GDM1 (cell line): ENCODE measurements around the gene TDRD12.
"Not testable (repeated sequence)": the region's sequence is repeated elsewhere in the genome, so short reads cannot be mapped to it uniquely, and the experiment has no call there.

Experiments
- DNase-seq: peaks from one replicate; lab custom pipeline; 2025; lab: John Stamatoyannopoulos, UW

Gene TDRD12

DNA sequence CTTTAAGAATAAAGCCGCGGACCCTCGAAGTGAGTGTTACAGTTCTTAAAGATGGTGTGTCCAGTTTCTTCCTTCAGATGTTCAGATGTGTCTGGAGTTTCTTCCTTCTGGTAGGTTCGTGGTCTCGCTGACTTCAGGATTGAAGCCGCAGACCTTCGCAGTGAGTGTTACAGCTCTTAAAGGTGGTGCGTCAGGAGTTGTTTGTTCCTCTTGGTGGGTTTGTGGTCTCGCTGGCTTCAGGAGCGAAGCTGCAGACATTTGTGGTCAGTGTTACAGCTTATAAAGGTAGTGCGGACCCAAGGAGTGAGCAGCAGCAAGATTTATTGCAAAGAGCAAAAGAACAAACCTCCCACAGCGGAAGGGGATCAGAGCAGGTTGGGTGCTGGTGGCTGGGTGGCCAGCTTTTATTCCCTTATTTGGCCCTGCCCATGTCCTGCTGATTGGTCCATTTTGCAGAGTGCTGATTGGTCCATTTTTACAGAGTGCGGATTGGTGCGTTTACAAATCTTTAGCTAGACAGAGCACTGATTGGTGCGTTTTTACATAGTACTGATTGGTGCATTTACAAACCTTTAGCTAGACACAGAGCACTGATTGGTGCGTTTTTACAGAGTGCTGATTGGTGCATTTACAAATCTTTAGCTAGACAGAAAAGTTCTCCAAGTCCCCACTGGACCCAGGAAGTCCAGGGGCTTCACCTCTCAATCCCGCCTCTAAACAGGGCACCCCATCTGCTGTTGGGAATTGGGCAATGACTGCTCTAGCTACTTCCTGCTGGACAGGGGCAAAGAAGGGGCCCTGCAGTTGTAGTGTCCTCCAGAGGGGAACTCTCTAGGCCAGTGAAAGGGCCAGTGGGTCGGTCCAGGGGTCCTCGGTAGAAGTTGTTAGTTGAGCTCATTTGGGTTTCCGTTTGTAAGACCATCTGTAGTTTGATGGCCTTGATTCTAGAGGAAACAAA, 26.1 kb upstream of the TDRD12 start:
- not testable (repeated sequence) for DNase-seq

DNA sequence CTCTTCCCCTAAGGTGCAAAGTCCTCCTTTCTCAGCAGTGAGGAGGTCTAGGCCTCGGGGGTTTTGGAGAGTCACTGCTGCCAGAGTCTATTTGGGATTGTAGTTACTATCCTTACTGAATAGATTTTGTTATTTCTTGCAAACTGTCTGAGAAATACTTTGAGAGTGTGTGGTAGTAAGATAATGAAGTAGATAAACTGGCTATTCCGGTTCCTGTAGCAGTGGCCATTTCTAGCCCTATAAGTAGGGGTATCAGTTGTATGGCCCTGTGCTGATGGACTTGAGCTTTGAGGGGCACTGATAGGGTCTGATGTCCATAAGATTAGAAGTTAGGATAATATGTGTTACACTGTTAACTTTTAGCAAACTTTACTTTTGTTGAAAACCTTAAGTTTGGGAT, 25.3 kb upstream of the TDRD12 start:
- DNase-seq = not testable (repeated sequence)

DNA sequence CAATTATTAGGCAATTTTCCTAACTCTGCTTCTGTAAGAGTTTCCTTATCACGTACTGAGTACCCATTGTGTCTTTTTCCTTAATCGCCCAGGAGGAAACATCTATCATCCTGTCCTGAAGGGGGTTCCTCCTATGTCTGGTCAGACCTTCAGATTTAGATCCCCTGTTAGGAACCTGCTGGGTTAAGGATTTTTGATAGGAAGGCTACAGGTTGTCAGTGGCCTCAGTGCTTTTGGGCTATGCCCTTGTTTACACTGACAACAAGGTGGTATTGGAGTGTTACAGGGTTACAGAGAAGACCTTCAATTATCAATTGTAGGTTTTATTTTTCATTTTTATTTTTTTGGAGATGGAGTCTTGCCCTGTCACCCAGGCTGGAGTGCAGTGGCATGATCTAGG, 24.7 kb upstream of the TDRD12 start:
- not testable (repeated sequence) for DNase-seq

DNA sequence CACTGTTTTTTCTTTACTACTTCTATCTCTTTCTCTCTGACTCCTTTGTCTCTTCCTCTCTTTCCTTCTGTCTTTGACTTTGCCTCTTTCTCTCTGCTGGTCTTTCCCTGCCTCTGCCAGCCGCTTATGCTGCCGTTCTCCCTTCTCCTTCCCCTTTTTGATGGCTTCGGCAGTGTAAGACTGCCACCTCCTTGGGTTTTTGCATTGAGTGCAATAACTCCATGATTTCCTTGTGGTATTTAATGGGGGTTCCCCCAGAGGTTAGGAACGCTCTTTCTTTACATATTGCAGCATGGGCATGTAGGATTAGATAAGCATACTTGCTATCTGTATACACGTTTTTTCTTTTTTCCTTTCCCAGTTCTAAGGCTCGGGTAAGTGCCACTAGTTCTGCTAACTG, 24.1 kb upstream of the TDRD12 start:
- DNase-seq = not testable (repeated sequence)

DNA sequence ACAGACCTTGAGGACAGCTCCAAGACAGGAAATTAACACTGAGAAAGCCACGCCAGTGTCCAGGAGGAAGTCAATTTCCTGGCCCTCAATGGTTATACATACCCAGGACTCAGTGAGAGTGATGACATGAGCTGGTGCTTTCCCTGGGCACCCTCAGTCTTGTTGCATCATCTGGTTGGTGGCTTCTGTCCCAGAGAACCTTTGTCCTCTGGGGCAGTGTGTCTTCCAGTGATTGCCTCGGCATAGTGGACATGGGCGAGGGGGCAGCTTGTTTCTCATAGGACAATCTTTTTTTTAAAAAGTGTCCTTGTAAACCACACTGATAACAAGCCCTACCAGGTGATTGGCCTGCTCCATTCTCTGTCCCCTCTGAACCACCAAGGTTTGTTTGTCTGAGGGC, 22.8 kb upstream of the TDRD12 start:
- not testable (repeated sequence) for DNase-seq

DNA sequence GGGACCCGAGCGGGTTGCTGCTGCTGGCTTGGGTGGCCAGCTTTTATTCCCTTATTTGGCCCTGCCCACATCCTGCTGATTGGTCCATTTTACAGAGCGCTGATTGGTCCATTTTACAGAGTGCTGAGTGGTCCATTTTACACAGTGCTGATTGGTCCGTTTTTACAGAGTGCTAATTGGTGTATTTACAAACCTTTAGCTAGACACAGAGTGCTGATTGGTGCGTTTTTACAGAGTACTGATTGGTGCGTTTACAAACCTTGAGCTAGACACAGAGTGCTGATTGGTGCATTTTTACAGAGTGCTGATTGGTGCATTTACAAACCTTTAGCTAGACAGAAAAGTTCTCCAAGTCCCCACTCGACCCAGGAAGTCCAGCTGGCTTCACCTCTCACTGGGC, 19.4 kb upstream of the TDRD12 start:
- not testable (repeated sequence) for DNase-seq

DNA sequence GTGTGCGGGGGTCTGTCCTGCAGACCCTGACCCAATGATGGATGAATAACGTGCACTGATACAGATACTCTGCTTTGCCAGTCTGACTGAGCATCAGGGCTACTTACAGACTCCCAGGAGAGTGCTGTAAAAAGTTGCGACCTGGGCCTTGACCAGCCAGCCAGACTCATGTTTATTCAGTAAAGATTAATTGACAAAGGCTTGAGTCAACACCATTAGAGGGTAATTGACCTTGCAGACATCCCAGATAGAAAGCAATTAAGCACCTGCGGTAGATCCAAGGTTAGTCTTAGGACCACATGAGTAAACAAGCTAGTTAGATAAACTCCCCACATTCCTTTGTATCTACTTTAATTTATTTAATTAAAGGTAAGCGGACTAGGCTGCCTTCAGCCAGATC, 17.6 kb upstream of the TDRD12 start:
- DNase-seq = no peak

DNA sequence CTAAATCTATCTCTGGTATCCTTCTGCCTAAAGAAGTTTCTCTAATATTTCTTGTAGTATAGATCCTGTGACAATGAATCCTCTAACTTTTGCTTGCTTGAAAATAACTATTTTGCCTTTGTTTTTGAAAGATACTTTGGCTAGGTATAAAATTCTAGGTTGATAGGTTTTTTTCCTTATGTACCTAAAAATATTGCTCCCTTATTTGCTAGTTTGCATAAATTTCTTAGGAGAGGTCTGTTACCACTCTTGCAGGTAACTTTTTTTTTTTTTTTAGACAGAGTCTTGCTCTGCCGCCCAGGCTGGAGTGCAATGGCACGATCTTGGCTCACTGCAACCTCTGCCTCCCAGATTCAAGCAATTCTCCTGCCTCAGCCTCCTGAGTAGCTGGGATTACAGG, 15.6 kb upstream of the TDRD12 start:
- DNase-seq = not testable (repeated sequence)

DNA sequence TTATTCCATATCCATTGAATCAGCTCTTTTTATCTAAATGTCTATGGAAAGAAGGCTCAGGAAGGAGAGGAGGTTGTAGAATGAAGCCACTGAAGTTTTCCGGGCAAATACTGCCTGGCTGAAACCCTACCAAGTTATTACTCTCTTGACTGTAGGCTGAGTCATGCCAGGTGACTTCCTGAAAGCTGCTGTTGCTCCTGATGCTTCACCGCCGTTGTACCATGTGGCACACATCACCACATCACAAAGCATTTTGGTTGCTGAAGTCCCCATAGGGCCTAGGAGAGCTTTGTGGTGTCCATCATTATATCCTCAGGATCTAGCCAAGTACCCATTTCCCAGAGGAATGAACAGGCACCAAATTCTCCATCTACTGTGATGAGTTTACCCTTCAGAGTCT, 11.1 kb upstream of the TDRD12 start:
- no peak for DNase-seq

DNA sequence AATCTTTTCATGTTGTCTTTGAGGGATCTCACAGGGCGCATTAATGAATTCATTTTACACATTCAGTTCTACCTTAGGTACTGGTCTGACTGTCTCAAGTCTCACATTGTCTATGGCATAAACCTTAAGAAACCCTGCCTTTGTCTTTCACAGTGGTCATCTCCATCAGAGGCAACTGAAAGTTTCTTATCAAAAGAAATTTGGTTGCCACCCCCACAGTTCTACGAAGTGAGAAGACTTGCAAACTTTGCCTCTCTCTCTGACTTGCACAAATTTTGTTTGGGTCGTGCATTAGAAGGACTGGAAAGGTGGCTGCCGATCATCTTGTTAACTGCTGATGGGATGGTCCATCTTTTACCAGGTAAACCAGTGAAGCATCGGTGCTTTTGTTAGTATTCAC, 10.5 kb upstream of the TDRD12 start:
- DNase-seq = no peak

DNA sequence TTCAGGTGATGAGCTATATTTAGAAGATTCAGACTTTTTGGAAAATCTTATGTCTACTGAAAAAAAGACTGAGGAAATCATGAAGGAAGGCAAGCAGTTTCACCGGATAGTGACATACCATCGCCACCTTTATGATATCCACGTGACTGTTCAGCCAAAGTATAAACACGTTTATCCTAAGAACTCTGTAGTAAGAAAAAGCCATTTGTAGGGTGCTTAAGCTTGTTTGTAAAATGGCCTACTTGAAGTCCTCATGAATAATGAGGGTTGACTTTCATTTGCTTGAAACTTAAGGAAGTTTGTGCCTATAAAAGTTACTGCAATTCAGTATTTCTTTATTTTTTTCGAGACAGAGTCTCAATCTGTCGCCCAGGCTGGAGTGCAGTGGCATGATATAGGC, 7.8 kb upstream of the TDRD12 start:
- DNase-seq = no peak

DNA sequence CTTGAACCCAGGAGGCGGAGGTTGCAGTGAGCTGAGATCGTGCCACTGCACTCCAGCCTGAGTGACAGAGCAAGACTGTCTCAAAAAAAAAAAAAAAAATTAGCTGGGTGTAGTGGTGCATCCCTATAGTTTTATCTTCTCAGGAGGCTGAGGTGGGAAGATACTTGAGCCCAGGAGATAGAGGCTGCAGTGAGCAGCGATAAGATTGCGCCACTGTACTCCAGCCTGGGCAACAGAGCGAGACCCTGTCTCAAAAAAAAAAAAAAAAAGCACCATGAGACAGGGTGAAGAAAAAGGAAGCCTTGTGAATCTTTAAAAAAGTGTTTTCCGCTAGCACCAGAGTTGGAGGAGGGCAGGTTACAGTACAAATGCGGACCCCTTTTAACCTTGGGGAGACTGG, 3.4 kb upstream of the TDRD12 start:
- not testable (repeated sequence) for DNase-seq

DNA sequence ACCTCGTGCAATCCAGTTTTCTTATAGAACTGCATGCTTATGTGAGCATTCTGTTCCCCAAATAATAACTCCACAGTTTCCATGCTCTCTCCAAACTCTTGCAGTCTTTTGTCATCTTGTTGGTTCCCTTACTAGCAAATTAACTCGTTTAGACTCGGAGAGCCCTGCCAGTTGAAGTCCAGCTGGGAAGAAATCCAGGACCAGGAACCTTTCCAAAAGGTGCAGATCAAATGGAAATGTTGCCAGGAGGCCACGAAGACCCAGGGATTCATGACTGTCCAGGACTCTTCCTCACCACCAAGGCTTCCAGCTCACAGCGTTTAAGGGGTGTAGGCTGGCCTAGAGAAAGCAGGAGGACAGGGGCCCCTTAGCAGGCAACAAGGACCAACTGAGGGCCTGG, 2.1 kb upstream of the TDRD12 start:
- no peak for DNase-seq

DNA sequence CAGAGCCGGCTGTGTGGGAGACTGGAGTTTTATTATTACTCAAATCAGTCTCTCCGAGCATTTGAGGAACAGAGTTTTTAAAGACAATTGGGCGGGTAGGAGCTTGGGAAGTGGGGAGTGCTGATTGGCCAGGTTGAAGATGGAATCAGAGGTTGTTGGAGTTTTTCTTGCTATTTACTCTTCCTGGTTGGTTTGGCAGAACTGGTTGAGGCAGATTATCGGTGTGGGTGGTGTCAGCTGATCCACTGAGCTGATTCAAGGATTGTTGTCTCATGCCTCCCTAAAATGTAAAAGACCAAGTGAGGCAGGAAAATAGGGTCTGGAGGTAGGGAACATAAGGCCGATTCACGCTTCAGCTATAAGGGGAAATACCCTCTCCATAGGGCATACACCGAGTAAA, 1.3 kb upstream of the TDRD12 start:
- DNase-seq = no peak

DNA sequence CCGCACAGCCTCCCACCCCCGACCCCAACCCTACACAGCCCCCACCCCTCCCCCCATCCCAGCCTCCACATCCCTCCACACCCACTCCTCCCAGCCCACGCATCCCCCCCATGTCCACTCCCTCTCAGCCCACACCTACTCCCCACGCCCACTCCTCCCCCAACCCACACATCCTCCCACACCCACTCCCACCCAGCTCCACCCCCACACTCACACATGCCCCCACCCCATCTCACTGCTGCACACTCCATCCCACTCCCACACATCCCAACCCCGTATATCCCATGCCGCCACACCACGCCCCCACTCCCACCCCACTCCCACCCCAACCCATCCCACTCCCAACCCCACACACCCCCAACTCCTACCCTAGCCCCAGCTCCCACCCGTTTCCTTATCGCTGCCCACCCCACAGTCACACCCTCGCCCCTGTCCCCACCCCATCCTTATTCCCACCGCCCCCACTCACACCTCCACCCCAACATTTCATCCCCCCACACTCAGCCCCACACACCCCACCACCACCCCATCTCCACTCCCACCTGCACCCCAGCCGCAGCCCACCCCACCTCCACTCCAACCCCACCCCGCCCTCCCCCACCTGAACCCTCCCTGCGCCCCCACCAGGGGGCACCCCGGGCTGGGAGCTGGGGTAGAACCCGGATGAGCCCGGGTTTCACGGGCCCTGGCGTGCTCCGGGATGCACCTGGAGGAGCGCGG, 809 bp downstream of the TDRD12 start:
- DNase-seq = no peak

DNA sequence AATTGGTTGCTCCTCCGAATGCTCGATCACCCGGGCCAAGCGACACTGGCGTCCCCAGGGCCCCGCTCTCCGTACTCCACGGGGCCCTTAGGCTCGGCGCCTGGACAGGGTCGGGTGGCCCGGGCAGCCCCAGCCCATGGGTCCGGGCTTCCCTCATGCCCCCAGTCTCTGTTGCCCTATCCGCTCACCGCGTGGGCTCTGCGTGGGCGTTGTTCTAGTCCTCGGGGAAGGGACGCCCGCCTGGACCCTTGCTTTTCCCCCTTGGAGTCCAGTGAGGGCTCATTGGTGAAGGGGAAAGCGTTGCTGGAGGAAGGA, 1.3 kb downstream of the TDRD12 start:
- no peak for DNase-seq

DNA sequence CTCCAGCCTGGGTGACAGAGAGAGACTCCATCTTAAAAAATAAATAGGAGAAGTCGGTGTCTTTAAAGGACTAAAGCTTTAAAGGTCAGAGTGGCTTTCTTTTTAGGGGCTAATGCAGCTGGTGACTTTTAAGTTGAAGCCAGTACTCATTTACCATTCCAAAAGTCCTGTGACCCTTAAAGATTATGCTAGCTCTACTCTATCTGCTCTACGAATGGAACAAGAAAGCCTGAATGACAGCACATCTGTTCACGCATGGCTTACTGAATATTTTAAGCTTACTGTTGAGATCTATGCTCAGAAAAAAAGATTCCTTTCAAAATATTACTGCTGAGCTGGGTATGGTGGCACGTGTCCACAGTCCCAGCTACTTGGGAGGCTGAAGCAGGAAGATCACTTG, 16.4 kb downstream of the TDRD12 start:
- DNase-seq = no peak

DNA sequence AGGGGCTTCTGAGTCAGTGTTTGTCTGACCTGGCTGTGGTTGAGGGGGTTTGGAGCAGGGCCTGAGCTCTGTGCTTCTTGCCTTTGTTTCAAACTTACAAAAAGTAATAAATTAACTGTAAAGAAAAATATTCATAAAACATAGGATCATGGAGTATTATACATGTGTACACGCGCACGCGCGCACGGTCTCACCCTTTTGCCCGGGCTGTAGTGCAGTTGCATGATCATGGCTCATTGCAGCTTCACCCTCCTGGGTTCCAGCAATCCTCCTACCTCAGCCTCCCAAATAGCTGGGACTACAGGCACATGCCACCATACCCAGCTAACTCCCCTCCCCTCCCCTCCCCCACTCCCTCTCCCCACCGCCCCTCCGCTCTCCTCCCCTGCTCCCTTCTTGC, 23.5 kb downstream of the TDRD12 start:
- DNase-seq = no peak

DNA sequence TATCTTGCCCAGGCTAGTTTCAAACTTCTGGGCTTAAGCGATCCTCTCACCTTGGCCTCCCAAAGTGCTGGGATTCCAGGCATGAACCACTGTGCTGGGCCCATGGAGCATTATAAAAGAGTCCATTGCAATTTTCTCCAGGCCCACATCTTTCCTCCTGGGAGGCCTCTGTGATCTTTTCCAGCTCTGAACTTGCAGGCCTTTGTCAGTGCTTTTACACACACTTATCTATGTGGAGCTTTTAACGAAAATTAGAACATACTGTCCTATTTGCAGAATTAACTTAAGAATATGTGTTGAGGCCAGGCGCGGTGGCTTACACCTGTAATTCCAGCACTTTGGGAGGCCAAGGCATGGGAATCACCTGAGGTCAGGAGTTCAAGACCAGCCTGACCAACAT, 23.9 kb downstream of the TDRD12 start:
- no peak for DNase-seq

DNA sequence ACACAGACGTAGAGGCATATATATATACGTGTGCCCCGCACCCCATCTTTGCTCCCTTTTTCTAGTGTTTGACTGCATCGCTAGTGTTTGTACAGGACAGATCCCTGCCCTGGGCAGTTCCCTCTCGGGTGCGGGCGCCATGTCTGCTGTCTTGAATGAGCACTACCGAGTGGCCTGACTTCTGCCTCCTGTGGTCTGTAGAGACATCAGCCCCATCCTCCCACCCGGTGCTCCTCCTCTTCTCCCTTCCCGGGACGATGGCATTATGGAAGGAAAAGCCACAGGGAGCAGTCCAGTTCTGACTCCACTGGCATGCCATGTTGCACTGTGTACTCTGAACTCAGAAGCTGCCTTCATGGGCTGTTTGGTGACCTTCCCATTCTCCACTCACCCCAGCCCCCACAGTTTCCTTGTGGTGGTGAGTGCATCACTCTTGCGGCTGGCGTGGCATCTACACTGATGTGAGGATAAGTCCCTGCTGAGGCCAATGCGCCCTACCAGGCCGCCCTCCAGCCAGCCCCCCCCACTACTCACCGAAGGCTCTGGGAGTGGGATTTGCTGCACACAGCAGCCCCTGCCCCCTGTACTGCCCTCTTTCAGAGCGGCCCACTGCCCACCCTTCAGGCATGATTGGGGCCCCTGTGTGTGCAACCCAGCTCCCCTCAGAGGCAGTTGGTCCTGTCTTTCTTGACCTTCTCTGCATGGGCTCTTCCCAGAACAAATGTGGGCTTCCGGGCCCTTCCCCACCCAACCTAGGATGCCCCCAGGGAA, 25.2 kb downstream of the TDRD12 start:
- DNase-seq = no peak

DNA sequence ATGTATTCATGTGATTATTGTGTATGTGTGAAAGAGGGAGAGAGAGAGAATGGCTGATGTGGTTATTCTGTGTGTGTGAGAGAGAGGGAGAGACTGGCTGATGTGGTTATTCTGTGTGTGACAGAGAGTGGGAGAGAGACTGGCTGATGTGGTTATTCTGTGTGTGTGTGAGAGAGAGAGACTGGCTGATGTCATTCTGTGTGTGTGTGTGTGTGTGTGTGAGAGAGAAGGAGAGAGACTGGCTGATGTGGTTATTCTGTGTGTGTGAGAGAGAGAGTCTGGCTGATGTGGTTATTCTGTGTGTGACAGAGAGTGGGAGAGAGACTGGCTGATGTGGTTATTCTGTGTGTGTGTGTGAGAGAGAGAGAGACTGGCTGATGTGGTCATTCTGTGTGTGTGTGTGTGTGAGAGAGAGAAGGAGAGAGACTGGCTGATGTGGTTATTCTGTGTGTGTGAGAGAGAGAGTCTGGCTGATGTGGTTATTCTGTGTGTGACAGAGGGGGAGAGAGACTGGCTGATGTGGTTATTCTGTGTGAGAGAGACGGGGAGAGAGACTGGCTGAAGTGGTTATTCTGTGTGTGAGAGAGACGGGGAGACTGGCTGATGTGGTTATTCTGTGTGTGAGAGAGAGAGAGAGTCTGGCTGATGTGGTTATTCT, 26.2 kb downstream of the TDRD12 start:
- DNase-seq = not testable (repeated sequence)

DNA sequence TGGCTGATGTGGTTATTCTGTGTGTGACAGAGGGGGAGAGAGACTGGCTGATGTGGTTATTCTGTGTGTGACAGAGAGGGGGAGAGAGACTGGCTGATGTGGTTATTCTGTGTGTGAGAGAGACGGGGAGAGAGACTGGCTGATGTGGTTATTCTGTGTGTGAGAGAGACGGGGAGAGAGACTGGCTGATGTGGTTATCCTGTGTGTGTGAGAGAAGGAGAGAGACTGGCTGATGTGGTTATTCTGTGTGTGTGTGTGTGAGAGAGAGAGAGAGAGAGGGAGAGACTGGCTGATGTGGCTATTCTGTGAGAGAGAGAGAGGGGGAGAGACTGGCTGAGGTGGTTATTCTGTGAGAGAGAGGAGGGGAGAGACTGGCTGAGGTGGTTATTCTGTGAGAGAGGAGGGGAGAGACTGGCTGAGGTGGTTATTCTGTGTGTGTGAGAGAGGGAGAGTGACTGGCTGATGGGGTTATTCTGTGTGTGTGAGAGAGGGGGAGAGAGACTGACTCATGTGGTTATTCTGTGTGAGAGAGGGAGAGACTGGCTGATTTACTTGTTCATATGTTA, 27.1 kb downstream of the TDRD12 start:
- not testable (repeated sequence) for DNase-seq
